SK-N-SH (cell line): ENCODE results near the gene DEAF1. TPM values are rescaled to one million over a fixed set of nuclear protein-coding genes. Genes with fewer than 3 reads are reported as not detected.
A peak's percentile ranks its signal among the peaks of the same experiment; 100 is the strongest.

Experiments
- CTCF ChIA-PET: fragments of 300-600, 350-600 bp; formaldehyde crosslinking; extraction: SDS; loops from one replicate; lab custom pipeline; 2021; lab: Yijun Ruan, JAX
- POLR2A ChIA-PET: fragments of 350-600 bp; sonication (Branson Sonifier 250); formaldehyde crosslinking; extraction: SDS; loops from one replicate; lab custom pipeline; 2020; ENCODE audit warnings: antibody characterized with exemption, inconsistent platforms; lab: Yijun Ruan, JAX
- DNase-seq: peaks from one replicate; pipeline ENCODE4 v3.0.0; 2012
- H2AFZ ChIP-seq: fragments of 200-600 bp; sonication (generic); 2 replicates; pipeline ENCODE4 v1.8.1; 2016; ENCODE audit warnings: antibody characterized with exemption, mild to moderate bottlenecking, low read depth
- H3F3A ChIP-seq: fragments of 200-600 bp; sonication (generic); replicated peaks from 2 replicates; pipeline ENCODE3; 2016; ENCODE audit warnings: antibody characterized with exemption, mild to moderate bottlenecking; ENCODE audit not compliant: insufficient read depth
- H3K27ac ChIP-seq, 2 experiments: fragments of 200-500 bp in 1 of 2; fragments of 200-600 bp in 1 of 2; sonication (Bioruptor generic) in 1 of 2; sonication (generic), shearing (Covaris generic) in 1 of 2; 2 replicates each; pipeline versions ENCODE4 v1.5.1 to v1.6.1; 2014 to 2016; ENCODE audit warnings: low read depth in 2 of 2, inconsistent platforms in 1 of 2, low read length in 1 of 2, mild to moderate bottlenecking in 1 of 2, mixed read lengths in 1 of 2
- H3K27me3 ChIP-seq: fragments of 200-600 bp; sonication (generic), shearing (Covaris generic); 2 replicates; pipeline ENCODE4 v1.6.1; 2016; ENCODE audit warnings: mixed run types; ENCODE audit not compliant: insufficient read depth
- H3K36me3 ChIP-seq, 2 experiments: fragments of 200-500 bp in 1 of 2; fragments of 200-600 bp in 1 of 2; sonication (Bioruptor generic) in 1 of 2; sonication (generic) in 1 of 2; replicated peaks in 1 of 2; 2 replicates each; pipeline versions ENCODE3 to v1.5.1; 2014 to 2016; ENCODE audit warnings: low read length in 1 of 2, mild to moderate bottlenecking in 1 of 2; ENCODE audit not compliant: insufficient read depth in 2 of 2, control insufficient read depth in 1 of 2
- H3K4me1 ChIP-seq, 2 experiments: fragments of 200-500 bp in 1 of 2; fragments of 200-600 bp in 1 of 2; sonication (Bioruptor generic) in 1 of 2; sonication (generic), shearing (Covaris generic) in 1 of 2; 2 replicates each; pipeline versions ENCODE4 v1.5.1 to v1.6.1; 2014 to 2016; ENCODE audit warnings: low read depth in 1 of 2, low read length in 1 of 2, mixed run types in 1 of 2; ENCODE audit not compliant: insufficient read depth in 2 of 2, control insufficient read depth in 1 of 2
- H3K4me2 ChIP-seq: fragments of 200-600 bp; sonication (generic), shearing (Covaris generic); 2 replicates; pipeline ENCODE4 v1.6.1; 2017; ENCODE audit warnings: mixed run types
- H3K4me3 ChIP-seq, 2 experiments: fragments of 200-500 bp in 1 of 2; fragments of 200-600 bp in 1 of 2; sonication (Bioruptor generic) in 1 of 2; sonication (generic), shearing (Covaris generic) in 1 of 2; 2 replicates each; pipeline versions ENCODE4 v1.5.1 to v1.8.1; 2014 to 2016; ENCODE audit warnings: low read depth in 2 of 2, inconsistent platforms in 1 of 2, low read length in 1 of 2, mild to moderate bottlenecking in 1 of 2, mixed read lengths in 1 of 2, moderate library complexity in 1 of 2
- H3K79me2 ChIP-seq: fragments of 200-600 bp; sonication (generic); 2 replicates; pipeline ENCODE4 v1.8.1; 2017; ENCODE audit warnings: mild to moderate bottlenecking; ENCODE audit not compliant: insufficient read depth
- H3K9ac ChIP-seq: fragments of 200-600 bp; sonication (generic); 2 replicates; pipeline ENCODE4 v1.6.1; 2017; ENCODE audit warnings: mixed run types
- H3K9me2 ChIP-seq: fragments of 200-600 bp; sonication (generic); 2 replicates; pipeline ENCODE4 v1.6.1; 2017; ENCODE audit warnings: mixed run types
- H3K9me3 ChIP-seq: fragments of 200-600 bp; sonication (generic); 2 replicates; pipeline ENCODE4 v1.6.1; 2017; ENCODE audit warnings: mixed run types, mild to moderate bottlenecking, moderate library complexity
- H4K20me1 ChIP-seq: fragments of 200-600 bp; sonication (generic); 2 replicates; pipeline ENCODE4 v1.6.1; 2017; ENCODE audit warnings: mild to moderate bottlenecking, mixed run types; ENCODE audit not compliant: insufficient read depth
- ELF1 ChIP-seq: IDR thresholded peaks from 2 replicates; pipeline ENCODE4 v1.4.0; 2012
- EZH2phosphoT487 ChIP-seq: fragments of 200-600 bp; sonication (generic); IDR thresholded peaks from 2 replicates; pipeline ENCODE4 v1.6.1; 2017; ENCODE audit warnings: low read depth, mixed run types, mild to moderate bottlenecking, antibody characterized with exemption, moderate library complexity, borderline replicate concordance
- GABPA ChIP-seq: IDR thresholded peaks from 2 replicates; pipeline ENCODE4 v1.4.0; 2012; ENCODE audit warnings: low read depth, mild to moderate bottlenecking
- JUND ChIP-seq: IDR thresholded peaks from 2 replicates; pipeline ENCODE4 v1.4.0; 2012
- MAX ChIP-seq: IDR thresholded peaks from 2 replicates; pipeline ENCODE4 v1.4.0; 2012; ENCODE audit warnings: low read depth
- MEF2A ChIP-seq: IDR thresholded peaks from 2 replicates; pipeline ENCODE4 v1.4.0; 2012; ENCODE audit warnings: low read depth, borderline replicate concordance
- NFIC ChIP-seq: IDR thresholded peaks from 2 replicates; pipeline ENCODE4 v1.4.0; 2012; ENCODE audit warnings: borderline replicate concordance
- NRF1 ChIP-seq: IDR thresholded peaks from 2 replicates; pipeline ENCODE4 v1.6.1; 2012; ENCODE audit warnings: low read depth, mild to moderate bottlenecking, low read length
- RCOR1 ChIP-seq: fragments of 150-350 bp; IDR thresholded peaks from 2 replicates; pipeline ENCODE4 v1.6.1; 2017; ENCODE audit warnings: antibody characterized with exemption, low read length
- REST ChIP-seq: IDR thresholded peaks from 2 replicates; pipeline ENCODE4 v1.6.1; 2012; ENCODE audit warnings: mild to moderate bottlenecking, low read depth, low read length, moderate library complexity
- RFX5 ChIP-seq: IDR thresholded peaks from 2 replicates; pipeline ENCODE4 v1.6.1; 2012; ENCODE audit warnings: mild to moderate bottlenecking, improper control_type of control experiment, low read length
- RXRA ChIP-seq: IDR thresholded peaks from 2 replicates; pipeline ENCODE4 v1.4.0; 2012; ENCODE audit warnings: low read depth, mild to moderate bottlenecking, borderline replicate concordance
- SIN3A ChIP-seq: IDR thresholded peaks from 2 replicates; pipeline ENCODE4 v1.6.1; 2012; ENCODE audit warnings: low read depth, mild to moderate bottlenecking, low read length, moderate library complexity, borderline replicate concordance
- TAF1 ChIP-seq: IDR thresholded peaks from 2 replicates; pipeline ENCODE4 v1.6.1; 2012; ENCODE audit warnings: low read depth, mild to moderate bottlenecking, low read length, moderate library complexity, borderline replicate concordance
- YY1 ChIP-seq: IDR thresholded peaks from 2 replicates; pipeline ENCODE4 v1.4.0; 2012; ENCODE audit warnings: low read depth, mild to moderate bottlenecking
- WGBS: methylation state at CpG from one replicate; pipeline ENCODE4 v1.1.6; 2017; ENCODE audit warnings: low lambda C conversion rate; 5-methylcytosine and 5-hydroxymethylcytosine counted together
- polyA plus RNA-seq, 3 experiments: library from polyadenylated mRNA; depleted of rRNA; stranded (reverse); fragments of >200 nt; gene quantifications; 2 replicates each; pipeline ENCODE4 v1.2.3, GENCODE V29; 2012

The DEAF1 gene
- polyA plus RNA-seq, 1 of the 3 experiments (the other 2 are of a cell fraction) = 40.6 TPM

- Histone ChIP-seq H3K36me3 (peaks cover 0 to 3% of the 10 kb centered on the region in 2 experiments), H4K20me1 (no peaks in the 10 kb centered on the region), H3K79me2 (no peaks in the 10 kb centered on the region), H3K4me2 (no peak overlapping the region), H3K9ac (no peak overlapping the region), H3K9me3 (no peaks in the 10 kb centered on the region), H3K27me3 (no peaks in the 10 kb centered on the region), H3K27ac (no peak overlapping the region), H2AFZ (no peak overlapping the region), H3F3A (no peaks in the 10 kb centered on the region), H3K4me3 (no peak overlapping the region), H3K9me2 (no peaks in the 10 kb centered on the region), H3K4me1 (peaks cover 0 to 2% of the 10 kb centered on the region in 2 experiments; a peak in 1 of 4 replicates)
- WGBS = no CpG with 5 or more reads among the region's 27 CpGs
- CTCF ChIA-PET = interaction anchor here (0.7 to 3.9 kb wide), 4 partner anchors 9 to 23 kb away, joined by 3 to 22 read pairs (median 6); partner anchors contain the start of gene TMEM80
- DNase-seq = peak; percentile 25
- TF ChIP-seq RXRA (no peak), REST (no peak), SIN3A (no peak), MEF2A (no peak), TAF1 (no peak), GABPA (no peak), JUND (no peak), MAX (no peak), YY1 (no peak), ELF1 (no peak), EZH2phosphoT487 (no peak), NRF1 (no peak), NFIC (no peak), RFX5 (no peak), RCOR1 (no peak)
- POLR2A ChIA-PET = interaction anchor here (0.6 to 1.6 kb wide), 2 partner anchors 9 to 119 kb away, joined by 3 to 6 read pairs; partner anchors contain the start of gene TMEM80
These were observed 10.0 kb upstream of the DEAF1 start for GRCh38 chr11:704781-705645.
